UCSD-AML1 (cell line): ENCODE measurements around the gene SLC51B.
A peak's percentile ranks its signal among the peaks of the same experiment; 100 is the strongest.
"Not testable (repeated sequence)": the region's sequence is repeated elsewhere in the genome, so short reads cannot be mapped to it uniquely, and the experiment has no call there.

Source experiments
- DNase-seq: peaks from one replicate; lab custom pipeline; 2025; ENCODE audit not compliant: unreplicated experiment; lab: John Stamatoyannopoulos, UW

The SLC51B gene

GRCh38 chr15:65062726-65063125 lies 17.5 kb downstream of the SLC51B start:
- DNase-seq, result no peak

GRCh38 chr15:65066001-65066634 lies 20.9 kb downstream of the SLC51B start:
- no peak for DNase-seq

GRCh38 chr15:65066635-65067316 lies 21.6 kb downstream of the SLC51B start:
- no peak for DNase-seq

DNA sequence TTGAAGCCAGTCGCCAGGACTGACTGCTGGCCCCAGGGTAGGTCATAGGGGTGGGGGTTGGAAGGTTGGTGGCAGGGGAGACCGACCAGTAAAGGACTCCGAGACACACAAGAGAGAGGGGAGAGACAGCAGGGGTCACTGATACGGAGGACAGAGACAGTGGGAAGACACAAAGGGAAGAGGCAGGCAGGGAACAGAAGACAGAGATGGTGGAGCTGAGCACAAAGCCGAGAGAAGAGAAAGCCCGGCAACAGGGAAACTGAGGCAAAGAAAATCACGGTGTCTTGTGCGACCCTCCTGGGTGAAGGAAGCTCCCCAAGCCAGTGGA lies 22.1 kb downstream of the SLC51B start:
- no peak for DNase-seq

GRCh38 chr15:65067645-65068402 lies 22.6 kb downstream of the SLC51B start, which contains the start of gene RASL12:
TSS of gene RASL12 (minus strand) at chr15:65067991. CDS start at chr15:65067835, 156 bp downstream.
- DNase-seq, result no peak

DNA sequence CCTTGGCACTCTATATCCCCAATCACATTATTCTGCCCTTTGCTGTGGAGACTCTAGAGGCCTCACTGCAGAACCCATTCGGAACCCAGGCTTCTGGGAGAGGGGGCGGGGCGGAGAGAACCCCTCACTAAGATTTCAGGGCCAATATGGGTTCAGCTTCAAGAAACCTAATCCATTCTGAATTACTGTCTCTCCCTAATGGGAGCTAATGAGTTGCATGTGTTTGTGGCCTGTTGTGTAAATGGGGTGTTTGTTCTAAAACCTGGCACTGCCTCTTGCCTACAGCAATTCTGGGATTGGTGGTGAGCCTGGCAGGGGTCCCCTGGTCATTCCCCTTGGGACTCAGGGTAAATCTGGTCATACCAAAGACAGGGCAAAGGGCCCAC lies 23.2 kb downstream of the SLC51B start:
- DNase-seq, result no peak

DNA sequence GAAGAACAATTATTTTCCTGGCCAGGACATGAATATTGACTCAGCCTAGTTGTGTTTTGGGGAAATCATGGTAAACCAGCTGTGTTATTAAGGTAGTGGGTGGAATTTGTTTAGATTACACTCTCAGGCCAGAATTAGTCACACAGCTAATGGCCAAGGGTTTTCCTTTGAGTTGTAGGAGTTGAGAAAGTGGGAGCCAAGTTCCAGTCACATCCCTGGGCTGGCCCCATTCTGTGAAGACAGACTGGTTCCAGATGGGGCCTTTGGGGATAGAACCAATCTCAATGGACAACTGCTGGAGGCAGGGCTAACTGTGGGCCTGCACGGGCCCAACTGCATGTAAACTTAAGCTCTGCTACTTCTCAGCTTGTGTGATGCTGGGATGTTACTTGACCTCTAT lies 24.0 kb downstream of the SLC51B start:
- DNase-seq, result no peak

- DNase-seq, result no peak
Measured at GRCh38 chr15:65069779-65070546, 24.8 kb downstream of the SLC51B start.

DNA sequence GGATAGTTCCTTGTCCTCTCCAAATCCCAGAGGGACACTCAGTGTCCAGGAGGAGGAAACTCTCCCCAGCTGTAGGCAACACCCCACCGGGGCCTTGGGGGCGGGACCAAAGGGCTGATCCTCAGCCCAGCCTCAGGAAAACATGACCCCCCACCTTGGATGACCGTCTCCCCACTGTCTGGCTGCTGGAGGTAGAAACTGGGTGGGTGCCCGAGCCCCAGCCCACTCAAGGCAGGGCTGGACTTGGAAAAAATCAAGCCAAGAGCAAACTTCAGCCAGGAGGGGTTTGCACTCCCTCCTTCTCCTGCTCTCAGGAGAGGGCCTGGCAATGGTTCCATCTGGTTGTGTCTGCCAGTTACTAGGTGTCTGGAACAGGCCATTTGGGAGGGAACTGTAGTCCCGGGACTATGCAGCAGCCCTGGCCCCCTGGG lies 26.2 kb downstream of the SLC51B start:
- DNase-seq, result no peak

DNA sequence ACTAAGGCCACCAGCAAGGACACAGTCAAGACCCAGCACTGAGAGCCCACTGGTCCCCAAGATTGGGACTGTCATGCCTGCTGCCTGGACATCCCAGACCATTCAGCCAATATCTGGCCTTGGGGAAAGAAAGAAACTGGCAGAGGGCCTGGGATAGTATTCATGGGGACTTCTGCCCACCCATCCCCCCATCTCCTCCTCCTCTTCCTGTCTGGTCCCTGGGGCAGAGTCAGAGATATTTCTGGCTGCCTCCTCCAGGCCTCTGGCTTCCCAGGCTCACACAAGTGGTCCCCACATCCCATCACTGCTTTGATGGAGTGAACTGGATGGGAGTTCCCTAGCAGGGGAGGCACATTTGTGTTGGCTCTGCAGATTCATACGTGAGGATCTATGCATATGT lies 26.8 kb downstream of the SLC51B start:
- peak; percentile 37 for DNase-seq

GRCh38 chr15:65072617-65073016 lies 27.4 kb downstream of the SLC51B start:
- no peak for DNase-seq

GRCh38 chr15:65074946-65075345 lies 29.8 kb downstream of the SLC51B start:
- DNase-seq, result not testable (repeated sequence)

DNA sequence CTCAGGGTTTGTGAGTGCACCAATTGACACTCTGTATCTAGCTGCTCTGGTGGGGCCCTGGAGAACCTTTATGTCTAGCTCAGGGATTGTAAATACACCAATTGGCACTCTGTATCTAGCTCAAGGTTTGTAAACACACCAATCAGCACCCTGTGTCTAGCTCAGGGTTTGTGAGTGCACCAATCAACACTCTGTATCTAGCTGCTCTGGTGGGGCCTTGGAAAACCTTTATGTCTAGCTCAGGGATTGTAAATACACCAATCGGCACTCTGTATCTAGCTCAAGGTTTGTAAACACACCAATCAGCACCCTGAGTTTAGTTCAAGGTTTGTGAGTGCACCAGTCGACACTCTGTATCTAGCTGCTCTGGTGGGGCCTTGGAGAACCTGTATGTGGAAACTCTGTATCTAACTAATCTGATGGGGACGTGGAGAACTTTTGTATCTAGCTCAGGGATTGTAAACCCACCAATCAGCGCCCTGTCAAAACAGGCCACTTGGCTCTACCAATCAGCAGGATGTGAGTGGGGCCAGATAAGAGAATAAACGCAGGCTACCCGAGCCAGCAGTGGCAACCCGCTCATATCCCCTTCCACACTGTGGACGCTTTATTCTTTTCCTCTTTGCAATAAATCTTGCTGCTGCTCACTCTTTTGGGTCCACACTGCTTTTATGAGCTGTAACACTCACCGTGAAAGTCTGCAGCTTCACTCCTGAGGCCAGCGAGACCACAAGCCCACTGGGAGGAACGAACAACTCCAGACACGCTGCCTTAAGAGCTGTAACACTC lies 30.6 kb downstream of the SLC51B start:
- DNase-seq, result not testable (repeated sequence)

DNA sequence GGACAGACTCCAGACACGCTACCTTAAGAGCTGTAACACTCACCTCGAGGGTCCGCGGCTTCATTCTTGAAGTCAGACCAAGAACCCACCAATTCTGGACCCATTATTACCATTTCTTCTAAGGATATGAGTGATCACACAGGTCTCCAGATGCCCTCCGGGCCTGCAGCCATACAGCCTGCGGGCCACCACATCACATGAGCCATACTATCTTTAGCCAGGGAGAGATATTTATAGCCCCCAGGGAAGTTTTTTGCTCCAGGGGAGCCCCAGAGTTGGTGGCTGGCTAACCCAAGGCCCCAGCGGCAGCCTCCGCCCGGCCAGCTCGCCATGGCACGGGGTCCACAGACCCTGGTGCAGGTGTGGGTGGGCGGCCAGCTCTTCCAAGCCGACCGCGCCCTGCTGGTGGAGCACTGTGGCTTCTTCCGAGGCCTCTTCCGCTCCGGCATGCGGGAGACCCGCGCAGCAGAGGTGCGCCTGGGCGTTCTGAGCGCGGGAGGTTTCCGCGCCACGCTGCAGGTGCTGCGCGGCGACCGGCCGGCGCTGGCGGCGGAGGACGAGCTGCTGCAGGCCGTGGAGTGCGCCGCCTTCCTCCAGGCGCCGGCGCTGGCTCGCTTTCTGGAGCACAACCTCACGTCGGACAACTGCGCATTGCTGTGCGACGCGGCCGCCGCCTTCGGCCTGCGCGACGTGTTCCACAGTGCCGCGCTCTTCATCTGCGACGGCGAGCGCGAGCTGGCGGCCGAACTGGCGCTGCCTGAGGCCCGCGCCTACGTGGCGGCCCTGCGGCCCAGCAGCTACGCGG lies 31.5 kb downstream of the SLC51B start, which contains the start of gene KBTBD13:
TSS of gene KBTBD13 (plus strand) at position 261 of the 805 bp plus-strand sequence. CDS start at position 331, 70 bp downstream.
- DNase-seq, result no peak

- no peak for DNase-seq
Measured at GRCh38 chr15:65077291-65077980, 32.2 kb downstream of the SLC51B start.

DNA sequence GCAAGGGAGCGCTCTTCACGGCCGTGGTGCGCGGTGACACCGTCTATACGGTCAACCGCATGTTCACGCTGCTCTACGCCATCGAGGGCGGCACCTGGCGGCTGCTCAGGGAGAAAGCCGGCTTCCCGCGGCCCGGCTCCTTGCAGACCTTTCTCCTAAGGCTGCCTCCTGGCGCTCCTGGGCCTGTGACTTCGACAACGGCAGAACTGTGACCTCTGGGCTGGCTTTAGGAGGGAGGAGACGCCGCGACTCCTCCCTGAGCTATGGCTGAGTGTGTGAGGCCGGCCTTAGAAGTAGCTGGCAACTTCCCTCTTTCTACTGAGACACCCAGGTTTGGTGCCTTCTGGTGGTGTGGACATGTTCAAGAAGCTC lies 32.8 kb downstream of the SLC51B start:
- no peak for DNase-seq

GRCh38 chr15:65079580-65079979 lies 34.4 kb downstream of the SLC51B start:
- DNase-seq, result no peak

- no peak for DNase-seq
Measured at GRCh38 chr15:65081270-65081669, 36.1 kb downstream of the SLC51B start.

DNA sequence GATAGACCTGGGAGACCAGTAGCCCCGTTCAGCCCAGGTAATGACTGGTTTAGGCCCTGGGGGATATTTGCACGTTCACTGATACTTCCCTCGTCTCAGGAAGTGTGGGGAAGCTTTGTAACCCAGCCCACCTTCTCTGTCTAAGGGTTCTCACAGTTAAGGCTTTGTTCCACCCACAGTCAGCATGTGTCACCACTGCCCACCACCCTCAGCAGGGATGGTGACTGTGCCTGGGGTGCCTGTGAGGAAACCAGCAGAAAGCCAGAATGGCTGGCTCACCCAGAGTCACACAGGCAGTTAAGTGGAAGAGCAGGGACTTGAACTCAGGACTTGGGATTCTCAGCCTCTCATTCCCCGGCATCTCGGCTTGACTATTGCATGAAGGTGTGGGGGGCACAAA lies 36.6 kb downstream of the SLC51B start:
- DNase-seq, result no peak
